OCI-LY7 (cell line): ENCODE data around the gene ADISSP.

Experiments
- CTCF ChIP-seq: fragments of 200-600 bp; sonication (generic); conservative IDR thresholded peaks from 2 replicates; pipeline ENCODE4 v1.5.1; 2014; ENCODE audit warnings: mild to moderate bottlenecking, antibody characterized with exemption, low read length, moderate library complexity, mixed read lengths
- EZH2phosphoT487 ChIP-seq: fragments of 200-600 bp; sonication (generic); IDR thresholded peaks from 2 replicates; pipeline ENCODE4 v1.6.1; 2018; ENCODE audit warnings: low read depth, borderline replicate concordance, mild to moderate bottlenecking, mixed run types, antibody characterized with exemption, low read length, moderate library complexity, mixed read lengths

DNA sequence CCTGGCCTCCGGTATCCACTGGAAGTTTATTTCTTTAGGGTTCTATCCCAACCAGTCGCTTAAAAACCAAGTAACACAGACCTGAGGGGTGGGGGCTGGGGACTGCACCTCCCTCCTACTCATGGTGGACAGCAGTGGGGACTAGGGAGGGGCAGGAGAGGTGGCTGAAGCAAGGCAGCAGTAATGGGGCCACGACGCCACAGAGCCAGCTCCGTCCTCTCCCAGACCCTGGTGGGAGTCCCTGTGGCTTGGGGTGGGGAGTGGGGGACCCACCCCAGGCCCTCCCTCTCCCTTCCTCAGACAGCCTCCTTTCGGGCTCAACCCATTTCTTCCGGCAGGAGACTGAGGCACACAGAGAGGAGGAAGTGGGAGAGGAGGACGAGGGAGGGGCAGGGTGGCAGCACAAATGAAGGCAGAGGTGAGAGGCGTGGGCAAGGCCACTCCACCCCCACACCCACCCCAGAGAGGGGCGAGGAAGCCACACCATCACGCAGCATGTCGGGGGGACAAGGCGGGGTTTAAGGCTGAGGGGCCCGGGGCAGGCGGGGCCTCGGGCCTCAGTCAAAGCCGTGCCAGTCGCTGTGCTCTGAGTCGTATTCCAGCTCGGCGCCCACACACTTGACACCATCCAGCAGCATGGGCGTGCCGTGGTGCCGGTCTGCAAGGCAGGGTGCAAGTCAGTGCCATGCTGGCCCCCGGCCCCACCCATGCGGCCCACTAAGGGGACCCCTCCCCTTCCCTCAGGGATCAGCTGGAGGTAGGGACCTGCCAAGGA lies 13.9 kb downstream of the ADISSP start:
- TF ChIP-seq CTCF: no peak
- no peak for TF ChIP-seq EZH2phosphoT487
